GM08714 (cell line): ENCODE data around the gene ACSL6.

Experiments used
- H3K4me3 ChIP-seq: fragments of 200-500 bp; sonication (Bioruptor generic); 2 replicates; pipeline ENCODE4 v1.5.1; 2014; ENCODE audit warnings: mild to moderate bottlenecking, low read length, inconsistent platforms
- ZNF274 ChIP-seq: IDR thresholded peaks from 2 replicates; pipeline ENCODE4 v1.6.1; 2012; ENCODE audit warnings: mild to moderate bottlenecking, low read depth, low read length

ACSL6 gene

DNA sequence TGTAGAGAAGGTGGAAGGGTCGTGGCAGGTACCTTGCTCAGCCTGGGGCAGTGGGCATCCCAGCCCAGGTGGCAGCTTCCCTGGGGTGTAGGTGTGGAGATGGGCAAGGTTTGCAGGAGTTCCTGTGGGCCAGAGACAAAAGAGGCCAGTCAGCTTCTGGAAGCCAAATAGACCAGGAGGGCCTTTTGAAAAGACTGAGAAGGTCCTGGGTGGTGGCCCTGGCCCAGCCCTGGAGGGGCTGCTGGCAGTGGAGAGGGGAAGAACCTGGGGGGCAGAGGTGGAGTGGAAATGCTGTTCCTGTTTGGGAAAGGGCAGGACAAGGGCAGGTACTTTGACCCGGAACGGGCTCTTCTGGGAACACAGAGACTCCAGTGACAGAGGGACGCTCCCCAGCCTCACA, 42.0 kb upstream of the ACSL6 start:
- H3K4me3 ChIP-seq, result no peak overlapping the region
- no peak for TF ChIP-seq ZNF274

DNA sequence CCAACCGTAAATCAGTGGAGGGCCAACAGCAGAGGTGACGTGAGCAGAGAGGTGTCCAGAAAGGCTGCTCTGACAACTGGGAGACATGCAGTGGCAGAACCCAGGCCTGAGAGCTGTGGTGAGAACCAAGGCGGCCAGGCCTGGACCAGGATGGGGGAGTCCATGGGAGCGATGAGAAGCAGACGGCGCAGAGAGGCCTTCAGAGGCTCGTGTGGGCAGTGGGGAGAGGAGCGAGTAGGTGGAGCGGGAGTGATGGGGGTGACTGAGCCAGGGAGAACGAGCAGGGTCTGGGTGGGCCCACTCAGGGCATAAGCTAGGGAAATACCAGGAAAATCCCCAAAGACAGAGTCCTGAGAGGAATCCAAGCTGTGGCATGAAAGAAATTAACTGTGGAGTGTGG, 41.1 kb upstream of the ACSL6 start:
- no peak overlapping the region for H3K4me3 ChIP-seq
- TF ChIP-seq ZNF274, result no peak

DNA sequence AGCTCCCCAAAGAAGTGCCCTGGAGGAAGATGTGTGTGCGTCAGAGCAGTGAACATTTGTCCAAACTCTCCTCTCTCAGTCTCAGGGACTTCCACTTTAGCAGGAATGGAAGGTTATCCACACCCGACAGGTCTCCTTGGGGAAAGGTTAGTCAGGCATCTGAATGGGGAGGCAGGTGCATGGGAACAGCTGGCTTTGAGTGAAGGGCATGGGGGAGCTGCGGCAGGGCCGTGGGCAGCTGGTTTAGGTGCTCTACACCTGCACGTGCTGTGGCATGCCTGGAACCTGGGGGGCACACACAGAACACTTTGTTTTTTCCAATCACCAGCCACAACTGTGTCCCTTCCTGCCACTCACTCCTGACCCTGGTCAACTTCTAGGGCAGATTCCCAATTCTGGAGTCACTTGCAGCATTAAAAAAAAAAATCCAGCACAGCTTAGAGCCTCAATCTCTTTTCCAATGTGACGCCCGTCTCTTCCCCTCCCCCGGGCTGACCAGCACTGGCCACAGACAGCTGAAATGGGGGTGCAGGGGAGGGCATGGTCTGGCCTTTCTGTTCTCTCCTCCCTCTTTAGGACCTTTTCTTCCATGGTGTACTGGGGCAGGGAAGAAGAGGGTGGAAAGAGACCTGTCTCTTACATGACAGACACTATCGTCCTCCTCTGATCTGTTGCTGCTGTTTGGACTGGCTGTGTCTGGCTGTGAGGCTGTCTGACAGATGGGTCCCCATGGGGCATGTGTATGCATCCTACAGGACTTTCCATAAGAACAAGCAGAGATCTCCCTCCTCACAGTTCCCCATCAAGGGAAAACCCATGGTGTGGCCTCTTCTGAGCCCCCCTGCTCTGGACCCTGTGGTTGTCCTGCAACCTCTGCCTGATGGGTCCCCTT, 39.4 kb upstream of the ACSL6 start:
- TF ChIP-seq ZNF274, result no peak
- H3K4me3 ChIP-seq, result no peak overlapping the region

DNA sequence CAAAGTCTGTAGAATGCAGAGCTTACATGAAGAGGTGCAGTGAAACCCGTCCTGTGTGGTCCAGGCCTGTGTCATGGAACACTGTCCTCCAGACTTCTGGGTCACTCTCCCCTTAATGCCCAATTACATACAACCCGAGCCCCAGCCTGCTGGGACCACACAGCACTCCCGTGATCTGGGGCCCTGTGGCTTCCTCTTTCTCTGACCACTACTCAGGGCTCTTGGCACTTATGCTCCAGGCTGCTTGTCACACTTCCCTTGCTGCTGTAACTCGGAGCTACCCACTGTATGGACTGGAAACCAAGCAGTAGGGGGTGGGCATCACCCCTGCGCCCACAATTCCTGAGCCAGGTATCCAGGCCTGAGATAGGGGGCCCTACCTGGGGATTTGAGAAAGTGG, 38.7 kb upstream of the ACSL6 start:
- no peak overlapping the region for H3K4me3 ChIP-seq
- TF ChIP-seq ZNF274, result no peak

DNA sequence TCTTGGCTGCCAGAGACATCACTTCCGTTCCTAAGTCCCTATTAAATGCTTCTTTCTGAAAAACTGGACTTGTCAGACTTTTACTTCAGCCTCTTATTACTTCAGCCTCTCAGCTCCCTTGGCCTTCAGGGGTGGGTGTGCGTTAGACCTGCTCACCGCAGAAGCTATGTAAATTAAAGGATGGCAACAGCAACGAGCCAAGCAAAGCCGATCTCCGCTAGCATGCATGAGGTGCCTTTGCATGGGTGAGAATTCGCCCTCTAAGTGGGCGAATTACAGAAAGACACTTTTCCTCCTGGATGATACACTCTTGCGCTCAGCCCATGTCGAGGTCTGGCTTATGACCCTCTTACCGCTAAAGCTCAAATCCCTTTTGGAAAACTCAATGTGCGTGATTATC, 38.1 kb upstream of the ACSL6 start:
- TF ChIP-seq ZNF274, result no peak
- H3K4me3 ChIP-seq, result no peak overlapping the region

DNA sequence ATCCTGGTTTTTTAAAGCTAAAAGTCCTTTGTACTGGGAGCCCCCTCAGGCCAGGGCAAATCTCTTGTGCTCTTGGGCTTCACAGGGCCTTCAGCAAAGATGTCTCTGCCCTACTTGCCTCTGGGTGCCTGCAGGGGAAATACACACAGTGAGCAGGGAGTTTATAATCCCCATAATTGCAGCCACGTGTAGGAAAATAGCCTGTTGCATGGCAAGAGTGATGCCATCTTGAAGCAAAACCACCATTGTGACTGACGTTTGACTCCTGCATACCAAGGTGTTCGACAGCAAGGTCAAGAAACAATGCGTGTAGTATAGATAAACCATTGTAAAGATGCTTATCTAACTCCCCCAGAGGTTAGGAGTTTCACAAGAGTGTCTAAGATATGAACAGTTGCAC, 37.6 kb upstream of the ACSL6 start:
- TF ChIP-seq ZNF274, result no peak
- H3K4me3 ChIP-seq, result no peak overlapping the region

DNA sequence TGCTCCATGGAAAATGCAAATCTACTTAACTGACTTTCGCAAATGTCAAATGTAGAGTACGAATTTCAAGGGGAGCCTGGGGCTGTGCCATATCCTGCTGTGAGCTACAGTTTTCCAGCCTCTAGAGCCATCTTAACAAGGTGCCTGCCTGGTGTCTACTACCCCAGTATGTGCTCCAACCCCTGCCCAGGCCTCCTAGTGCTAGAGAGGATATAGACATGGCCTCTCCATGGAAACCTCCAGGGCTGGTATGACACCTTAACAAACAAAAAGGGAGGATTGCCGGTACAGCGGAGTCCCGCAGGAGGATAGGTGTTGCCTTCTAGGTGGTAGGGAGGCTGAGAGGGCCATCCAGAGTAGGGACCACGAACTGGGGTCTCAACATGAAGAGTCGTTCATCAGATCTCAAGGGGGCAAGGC, 35.4 kb upstream of the ACSL6 start:
- no peak for TF ChIP-seq ZNF274
- H3K4me3 ChIP-seq, result no peak overlapping the region

DNA sequence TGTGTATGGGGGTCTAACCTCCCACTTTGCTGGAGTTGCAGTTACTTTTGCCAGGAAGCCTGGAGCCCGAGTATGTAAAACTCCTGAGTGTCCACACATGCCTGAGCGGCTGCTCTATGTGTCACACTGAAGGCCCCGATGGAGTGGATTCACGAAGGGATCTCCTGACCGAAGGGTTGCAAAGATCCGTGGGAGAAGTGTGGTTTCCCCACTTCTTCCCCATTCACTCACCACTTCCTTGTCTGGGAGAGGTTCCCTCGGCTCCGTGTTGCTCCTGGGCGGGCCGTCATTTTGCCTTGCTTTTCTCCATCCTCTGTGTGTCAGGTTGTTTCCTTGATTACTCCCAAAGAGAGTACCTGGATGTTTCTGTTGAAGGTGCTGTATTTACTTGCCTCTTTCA, 32.7 kb upstream of the ACSL6 start:
- H3K4me3 ChIP-seq, result no peak overlapping the region
- TF ChIP-seq ZNF274, result no peak

DNA sequence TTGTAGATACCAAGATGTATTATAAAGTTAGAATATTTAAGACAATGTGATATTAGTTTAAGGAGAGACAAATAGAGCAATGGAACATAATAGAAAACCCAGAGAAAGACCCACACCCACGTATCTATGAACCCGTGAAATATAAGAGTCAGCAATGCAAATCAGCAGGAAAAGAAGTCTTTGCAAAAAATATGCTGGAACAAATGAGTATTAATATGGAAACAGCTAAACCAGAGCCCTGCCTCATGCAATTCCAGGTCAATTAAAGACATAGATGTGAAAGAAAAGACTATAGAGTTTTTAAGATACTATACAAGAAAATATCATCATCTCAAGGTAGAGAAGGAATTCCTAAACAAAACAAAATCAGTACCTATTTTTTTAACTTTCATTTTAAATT, 25.9 kb upstream of the ACSL6 start:
- TF ChIP-seq ZNF274, result no peak
- no peak overlapping the region for H3K4me3 ChIP-seq

DNA sequence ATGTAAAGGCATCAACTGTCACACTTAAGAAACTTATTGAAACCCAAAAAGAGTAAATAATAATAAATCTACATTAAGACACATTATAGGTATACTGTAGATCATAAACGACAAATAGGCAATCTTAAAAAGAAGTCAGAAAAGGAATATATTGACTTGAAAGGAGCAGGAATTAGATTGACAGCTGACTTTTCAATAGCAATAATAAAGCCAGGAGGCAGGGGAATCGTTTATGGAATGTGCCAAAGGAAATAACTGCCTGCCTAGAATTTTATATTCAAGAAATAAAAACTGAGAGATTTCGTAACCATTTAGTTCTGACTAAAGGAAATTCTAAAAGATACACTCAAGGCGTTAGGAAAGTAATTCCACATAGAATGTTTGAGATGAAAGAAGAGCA, 21.7 kb upstream of the ACSL6 start:
- no peak for TF ChIP-seq ZNF274
- H3K4me3 ChIP-seq, result no peak overlapping the region

DNA sequence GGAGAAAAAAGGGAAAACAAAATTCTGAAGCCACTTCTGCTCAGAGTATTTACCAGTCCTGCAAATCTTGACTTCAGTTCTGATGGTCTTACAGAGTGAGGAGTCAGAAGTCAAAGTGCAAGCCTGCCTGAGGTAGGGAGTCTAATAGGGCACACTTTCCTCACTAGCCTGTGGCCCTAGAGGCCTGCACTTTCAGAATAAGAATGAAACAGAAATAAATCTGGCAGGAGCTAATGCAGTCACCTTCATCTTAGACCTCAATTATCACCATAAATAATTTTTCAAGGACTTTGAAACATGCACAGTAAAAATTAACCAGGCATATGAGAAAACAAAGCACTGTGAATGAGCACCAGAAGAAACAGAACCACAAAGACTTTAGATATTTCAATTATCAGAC, 20.7 kb upstream of the ACSL6 start:
- no peak for TF ChIP-seq ZNF274

DNA sequence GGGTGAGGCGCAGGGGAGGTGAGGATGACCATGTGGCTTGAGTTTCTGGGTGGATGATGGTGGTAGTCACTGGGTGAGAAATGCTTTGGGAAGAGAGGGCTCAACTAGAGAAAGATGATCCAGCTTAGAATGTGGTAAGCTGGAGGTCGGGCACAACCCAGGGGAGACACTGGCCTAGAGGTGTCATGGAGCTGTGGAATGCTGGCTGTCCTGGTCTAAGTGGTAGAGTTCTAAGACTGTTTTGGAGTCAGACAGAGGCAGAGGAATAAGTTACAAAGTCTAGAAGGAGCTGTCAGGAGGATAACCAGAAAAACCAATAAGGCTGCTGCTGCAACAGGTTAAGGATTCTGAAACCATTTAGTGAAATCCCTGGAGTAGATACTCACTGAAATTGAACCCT, 19.2 kb upstream of the ACSL6 start:
- TF ChIP-seq ZNF274, result no peak
- no peak overlapping the region for H3K4me3 ChIP-seq

More for the DNA sequence above, 20.7 kb upstream of the ACSL6 start:
- H3K4me3 ChIP-seq, result no peak overlapping the region

DNA sequence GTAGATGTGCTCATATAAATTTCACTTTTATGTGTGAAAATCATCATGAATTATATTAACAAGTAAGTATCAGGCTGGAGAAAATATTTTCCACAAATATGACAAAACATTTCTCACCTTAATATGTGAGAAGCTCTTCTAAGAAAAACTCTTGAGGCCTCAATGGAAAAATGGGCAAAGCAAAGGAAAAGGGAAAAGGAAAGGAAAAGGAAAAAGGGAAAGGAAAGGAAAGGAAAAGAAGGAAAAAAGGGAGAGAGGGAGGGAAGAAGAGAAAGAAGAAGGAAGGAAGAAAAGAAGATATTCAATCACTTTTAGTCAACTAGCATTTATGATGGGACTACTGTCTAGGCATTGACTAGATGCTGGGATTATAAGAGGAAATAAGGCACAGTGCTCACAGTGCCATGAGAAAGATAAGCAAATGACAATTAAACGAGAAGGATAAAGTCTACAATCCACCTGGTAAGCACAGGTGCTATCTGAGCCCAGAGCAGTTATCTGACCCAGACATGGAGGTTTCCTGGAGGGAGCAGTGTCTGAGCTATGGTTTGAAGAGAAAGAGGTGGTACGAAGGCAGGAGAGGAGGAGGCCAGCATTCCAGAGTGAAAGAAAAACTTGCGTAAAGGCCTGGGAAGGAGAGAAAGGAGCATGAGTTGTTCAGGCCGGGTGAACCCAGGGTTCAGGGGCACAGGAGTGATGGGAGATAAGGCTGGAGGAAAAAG, 18.3 kb upstream of the ACSL6 start:
- no peak for TF ChIP-seq ZNF274
- no peak overlapping the region for H3K4me3 ChIP-seq

DNA sequence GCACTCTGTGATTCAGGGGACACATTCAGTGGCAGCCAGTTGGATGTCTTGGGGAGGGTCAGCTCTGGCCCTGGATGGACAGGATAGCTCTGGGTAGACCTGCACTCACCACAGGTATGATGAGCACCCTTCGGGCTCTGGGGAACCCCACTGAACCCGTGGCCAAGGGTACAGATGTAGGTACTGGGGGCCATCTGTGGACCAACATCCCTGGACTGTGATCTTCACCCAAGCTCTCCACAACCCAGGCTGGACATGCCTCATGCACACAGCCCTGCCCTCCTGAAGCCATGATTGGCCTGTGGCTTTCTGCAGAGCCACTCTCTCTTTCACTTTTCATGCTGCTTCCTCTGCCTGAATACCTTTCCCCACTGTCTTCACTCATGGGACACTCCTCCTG, 15.6 kb upstream of the ACSL6 start:
- no peak overlapping the region for H3K4me3 ChIP-seq
- no peak for TF ChIP-seq ZNF274

DNA sequence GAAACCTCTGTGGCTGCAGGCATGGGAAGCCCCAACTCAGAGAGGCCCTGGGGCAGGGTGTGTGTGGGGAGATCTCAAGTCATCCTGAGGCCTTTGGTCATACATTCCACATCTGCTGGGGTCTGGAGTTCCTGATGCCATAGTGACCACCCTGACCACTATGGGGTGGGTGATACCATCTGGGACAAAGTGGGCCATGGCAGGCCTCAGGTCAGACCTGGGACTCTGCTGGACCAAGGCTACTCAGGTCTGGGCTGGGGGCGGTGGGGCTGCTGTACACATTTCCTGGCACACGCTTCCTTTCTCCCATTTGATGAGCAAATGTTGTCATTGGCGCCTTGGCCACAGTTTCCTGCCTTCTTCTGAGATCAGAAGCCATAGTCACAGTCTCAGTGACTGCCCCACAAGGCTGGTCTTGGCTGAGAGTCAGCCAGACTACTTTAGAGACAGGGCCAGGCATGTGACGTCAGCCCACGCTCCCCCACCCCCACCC, 15.1 kb upstream of the ACSL6 start:
- TF ChIP-seq ZNF274, result no peak
- H3K4me3 ChIP-seq, result no peak overlapping the region
